ENCODE measurements around the gene PPARG. TPM values are rescaled to one million over a fixed set of nuclear protein-coding genes. Genes with fewer than 3 reads are reported as not detected.

The PPARG gene
- total and polyA plus RNA-seq, 9 donors: 12.8 to 53.6 (median 32.4) TPM

- Histone ChIP-seq H3K27ac (no peak overlapping the region), H3K27me3 (no peaks in the 10 kb centered on the region), H3K4me1 (ENCODE audit: insufficient read depth) (peaks cover 3% of the 10 kb centered on the region), H3K36me3 (no peaks in the 10 kb centered on the region), H3K9me3 (no peaks in the 10 kb centered on the region), H3K4me3 (no peak overlapping the region)
- WGBS, 3 donors: 94 to 97% (median 95%) methylated on average over 5 of the region's 5 CpGs
- intact Hi-C loops (cut with DNase I): loop anchor here in 1 of 4 donors (10.0 kb wide), 1 partner anchor 188 kb away; the partner anchor contains the start of gene PPARG
- DNase-seq: no peak
- TF ChIP-seq POLR2A (IDR thresholded peaks at IDR 0.05) (no peak), CTCF (IDR thresholded peaks at IDR 0.05) (no peak), EP300 (IDR thresholded peaks at IDR 0.05) (no peak)
Observed at GRCh38 chr3:12472796-12473195, 183.9 kb downstream of the PPARG start.

- H3K4me3 ChIP-seq: no peak overlapping the region
- peaks cover 3% of the 10 kb centered on the region for H3K4me1 ChIP-seq (ENCODE audit: insufficient read depth)
- no peak overlapping the region for H3K27ac ChIP-seq
- no peaks in the 10 kb centered on the region for H3K36me3 ChIP-seq
- no peaks in the 10 kb centered on the region for H3K27me3 ChIP-seq
- intact Hi-C loops (cut with DNase I): loop anchor here in 1 of 4 donors (10.0 kb wide), 1 partner anchor 189 kb away; the partner anchor contains the start of gene PPARG
- 89 to 97% (median 96%) methylated on average over 9 of the region's 9 CpGs for WGBS, 3 donors
- no peak for DNase-seq
- no peaks in the 10 kb centered on the region for H3K9me3 ChIP-seq
- TF ChIP-seq EP300 (IDR thresholded peaks at IDR 0.05): no peak
- TF ChIP-seq CTCF (IDR thresholded peaks at IDR 0.05): no peak
- TF ChIP-seq POLR2A (IDR thresholded peaks at IDR 0.05): no peak
Observed at GRCh38 chr3:12473511-12473910, 184.6 kb downstream of the PPARG start.

- H3K4me3 ChIP-seq: no peak overlapping the region
- H3K27ac ChIP-seq: peak overlapping the region in 1 of 2 donors; percentile 28
- peaks cover 6% of the 10 kb centered on the region for H3K4me1 ChIP-seq (ENCODE audit: insufficient read depth)
- H3K9me3 ChIP-seq: no peaks in the 10 kb centered on the region
- H3K27me3 ChIP-seq: no peaks in the 10 kb centered on the region
- no peaks in the 10 kb centered on the region for H3K36me3 ChIP-seq
- WGBS, 3 donors: 34 to 38% (median 37%) methylated on average over 5 of the region's 5 CpGs
- TF ChIP-seq POLR2A (IDR thresholded peaks at IDR 0.05): no peak
- TF ChIP-seq EP300 (IDR thresholded peaks at IDR 0.05): no peak
- no peak for TF ChIP-seq CTCF (IDR thresholded peaks at IDR 0.05)
- DNase-seq: no peak
- intact Hi-C loops (cut with DNase I): loop anchor here in 1 of 4 donors (2.0 to 10.0 kb wide), 2 partner anchors 192 to 340 kb away; partner anchors contain the start of gene PPARG
Observed at GRCh38 chr3:12476238-12476897, 187.5 kb downstream of the PPARG start.

- Histone ChIP-seq H3K4me3 (no peak overlapping the region), H3K27ac (no peak overlapping the region), H3K9me3 (no peaks in the 10 kb centered on the region), H3K27me3 (no peaks in the 10 kb centered on the region), H3K36me3 (no peaks in the 10 kb centered on the region), H3K4me1 (ENCODE audit: insufficient read depth) (peaks cover 6% of the 10 kb centered on the region)
- intact Hi-C loops (cut with DNase I): loop anchor here in 1 of 4 donors (2.0 to 10.0 kb wide), 2 partner anchors 192 to 340 kb away; partner anchors contain the start of gene PPARG
- no peak for TF ChIP-seq POLR2A (IDR thresholded peaks at IDR 0.05)
- no peak for TF ChIP-seq CTCF (IDR thresholded peaks at IDR 0.05)
- no peak for TF ChIP-seq EP300 (IDR thresholded peaks at IDR 0.05)
- no peak for DNase-seq
- 91 to 93% (median 92%) methylated on average over 5 of the region's 5 CpGs for WGBS, 3 donors
Observed at GRCh38 chr3:12477256-12477655, 188.4 kb downstream of the PPARG start.
